HepG2 (cell line): Measurements from ENCODE around the gene EPB41. TPM values are rescaled to one million over a fixed set of nuclear protein-coding genes. Genes with fewer than 3 reads are reported as not detected.

ENCODE experiments used
- ARNT ChIP-seq: fragments of 450-650 bp; IDR thresholded peaks from 2 replicates; pipeline ENCODE4 v1.6.1; 2017
- BRD4 ChIP-seq: sonication (generic); formaldehyde crosslinking; IDR thresholded peaks from 2 replicates; pipeline ENCODE4 v1.4.0; 2020; ENCODE audit warnings: missing genetic modification reagents
- FOSL1 ChIP-seq: sonication (generic); formaldehyde crosslinking; IDR thresholded peaks from 2 replicates; pipeline ENCODE4 v1.9.0; 2021; ENCODE audit warnings: missing genetic modification reagents, borderline replicate concordance
- PCBP1 ChIP-seq: fragments of 200-400 bp; formaldehyde crosslinking; IDR thresholded peaks from 2 replicates; pipeline ENCODE4 v1.6.1; 2017; ENCODE audit warnings: mild to moderate bottlenecking, low read depth, low read length, borderline replicate concordance
- SRSF1 ChIP-seq: fragments of 200-400 bp; formaldehyde crosslinking; optimal IDR thresholded peaks from 2 replicates; pipeline ENCODE3; 2017; ENCODE audit warnings: mild to moderate bottlenecking, low read depth, low read length, moderate library complexity
- ZNF556 ChIP-seq: sonication (generic); formaldehyde crosslinking; IDR thresholded peaks from 2 replicates; pipeline ENCODE4 v1.4.0; 2020; ENCODE audit warnings: mild to moderate bottlenecking, missing genetic modification reagents, borderline replicate concordance
- ZNF777 ChIP-seq: sonication (generic); formaldehyde crosslinking; IDR thresholded peaks from 2 replicates; pipeline ENCODE4 v1.4.0; 2020; ENCODE audit warnings: missing genetic modification reagents
- ZNF878 ChIP-seq: sonication (generic); formaldehyde crosslinking; IDR thresholded peaks from 2 replicates; pipeline ENCODE4 v1.8.1; 2023; ENCODE audit warnings: mild to moderate bottlenecking, missing genetic modification reagents, moderate library complexity
- polyA plus RNA-seq, 8 experiments: library from polyadenylated mRNA; depleted of rRNA in 3 of 8; stranded (reverse) in 7 of 8; unstranded in 1 of 8; fragments of >200 nt; fragmentation: Illumina TruSeq in 4 of 8; extraction: Trizol in 4 of 8; gene quantifications; 2 replicates each; pipeline versions ENCODE4 v1.2.1 to v1.2.3, GENCODE V29; 2011 to 2016; ENCODE audit warnings: low read depth in 4 of 8, missing spikeins in 1 of 8, mixed read lengths in 1 of 8; ENCODE audit not compliant: insufficient read depth in 1 of 8
- total RNA-seq, 5 experiments: library from RNA; depleted of rRNA; stranded (reverse); fragments of >200 nt; fragmentation: Illumina TruSeq; extraction: Trizol; gene quantifications; 2 replicates each; pipeline ENCODE4 v1.2.3, GENCODE V29; 2016; ENCODE audit warnings: low read depth in 1 of 5
- TF ChIP-seq, protein P1 (sequence below): sonication (generic); formaldehyde crosslinking; IDR thresholded peaks from 2 replicates; pipeline ENCODE4 v1.4.0; 2020; ENCODE audit warnings: mild to moderate bottlenecking, missing genetic modification reagents, borderline replicate concordance
- TF ChIP-seq, protein P2 (sequence below): sonication (generic); formaldehyde crosslinking; IDR thresholded peaks from 2 replicates; pipeline ENCODE4 v1.4.0; 2020; ENCODE audit warnings: mild to moderate bottlenecking, low read depth, missing genetic modification reagents
- TF ChIP-seq, protein P3 (sequence below): sonication (generic); formaldehyde crosslinking; conservative IDR thresholded peaks from 2 replicates; pipeline ENCODE4 v1.4.0; 2020; ENCODE audit warnings: missing genetic modification reagents
- TF ChIP-seq, protein P4 (sequence below): sonication (generic); formaldehyde crosslinking; IDR thresholded peaks from 2 replicates; pipeline ENCODE4 v1.8.0; 2022; ENCODE audit warnings: mild to moderate bottlenecking, missing genetic modification reagents, borderline replicate concordance
- TF ChIP-seq, protein P5 (sequence below): sonication (generic); formaldehyde crosslinking; IDR thresholded peaks from 2 replicates; pipeline ENCODE4 v1.4.0; 2020; ENCODE audit warnings: missing genetic modification reagents, mild to moderate bottlenecking, borderline replicate concordance
- TF ChIP-seq, protein P6 (sequence below): sonication (generic); formaldehyde crosslinking; IDR thresholded peaks from 2 replicates; pipeline ENCODE4 v1.4.0; 2020; ENCODE audit warnings: missing genetic modification reagents

Gene EPB41
- total and polyA plus RNA-seq, 2 of the 13 experiments (the other 11 are each of a cell fraction or from before 2014, with no cell fraction given): 34.5 to 46.7 TPM

DNA sequence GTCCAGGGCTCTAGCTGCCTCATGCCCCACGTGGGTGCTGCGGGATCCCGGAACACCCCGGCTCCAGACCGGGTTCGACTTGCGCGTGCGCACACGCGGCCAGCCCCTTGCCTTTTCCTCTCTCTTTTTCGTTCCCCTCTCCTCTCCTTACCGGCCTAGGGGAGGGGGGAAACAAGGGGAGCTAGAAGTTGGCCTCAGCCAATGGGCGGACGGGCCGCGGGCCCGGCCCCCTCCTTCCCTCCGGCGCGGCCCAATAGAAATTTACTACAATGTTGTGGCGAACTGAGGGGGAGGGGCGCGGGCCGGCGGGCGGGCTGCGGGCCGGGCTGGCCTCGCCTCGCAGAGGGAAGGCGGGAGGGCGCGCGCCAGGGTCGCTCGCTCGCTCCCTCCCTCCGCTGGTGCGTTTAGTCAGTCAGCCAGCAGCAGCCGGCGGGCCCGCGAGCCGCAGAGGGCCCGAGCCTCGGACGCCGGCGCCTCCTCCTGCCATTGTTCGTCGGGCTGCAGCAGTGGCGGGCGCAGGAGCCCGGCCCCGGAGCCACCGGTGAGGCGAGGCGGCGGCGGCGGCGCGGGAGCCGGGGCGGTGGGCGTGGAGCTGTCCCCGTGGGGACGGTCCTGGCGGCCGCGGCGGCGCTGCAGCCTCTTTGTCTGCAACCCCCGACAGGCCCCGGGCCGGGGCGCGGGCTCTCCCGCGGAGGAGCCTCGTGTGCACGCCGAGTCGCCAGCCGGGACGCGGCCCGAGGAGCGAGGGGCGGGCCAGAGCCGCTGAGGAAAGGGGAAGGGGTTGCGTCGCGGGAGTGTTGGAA, at the start of gene EPB41 (continued):
- TF ChIP-seq, protein P1, sequence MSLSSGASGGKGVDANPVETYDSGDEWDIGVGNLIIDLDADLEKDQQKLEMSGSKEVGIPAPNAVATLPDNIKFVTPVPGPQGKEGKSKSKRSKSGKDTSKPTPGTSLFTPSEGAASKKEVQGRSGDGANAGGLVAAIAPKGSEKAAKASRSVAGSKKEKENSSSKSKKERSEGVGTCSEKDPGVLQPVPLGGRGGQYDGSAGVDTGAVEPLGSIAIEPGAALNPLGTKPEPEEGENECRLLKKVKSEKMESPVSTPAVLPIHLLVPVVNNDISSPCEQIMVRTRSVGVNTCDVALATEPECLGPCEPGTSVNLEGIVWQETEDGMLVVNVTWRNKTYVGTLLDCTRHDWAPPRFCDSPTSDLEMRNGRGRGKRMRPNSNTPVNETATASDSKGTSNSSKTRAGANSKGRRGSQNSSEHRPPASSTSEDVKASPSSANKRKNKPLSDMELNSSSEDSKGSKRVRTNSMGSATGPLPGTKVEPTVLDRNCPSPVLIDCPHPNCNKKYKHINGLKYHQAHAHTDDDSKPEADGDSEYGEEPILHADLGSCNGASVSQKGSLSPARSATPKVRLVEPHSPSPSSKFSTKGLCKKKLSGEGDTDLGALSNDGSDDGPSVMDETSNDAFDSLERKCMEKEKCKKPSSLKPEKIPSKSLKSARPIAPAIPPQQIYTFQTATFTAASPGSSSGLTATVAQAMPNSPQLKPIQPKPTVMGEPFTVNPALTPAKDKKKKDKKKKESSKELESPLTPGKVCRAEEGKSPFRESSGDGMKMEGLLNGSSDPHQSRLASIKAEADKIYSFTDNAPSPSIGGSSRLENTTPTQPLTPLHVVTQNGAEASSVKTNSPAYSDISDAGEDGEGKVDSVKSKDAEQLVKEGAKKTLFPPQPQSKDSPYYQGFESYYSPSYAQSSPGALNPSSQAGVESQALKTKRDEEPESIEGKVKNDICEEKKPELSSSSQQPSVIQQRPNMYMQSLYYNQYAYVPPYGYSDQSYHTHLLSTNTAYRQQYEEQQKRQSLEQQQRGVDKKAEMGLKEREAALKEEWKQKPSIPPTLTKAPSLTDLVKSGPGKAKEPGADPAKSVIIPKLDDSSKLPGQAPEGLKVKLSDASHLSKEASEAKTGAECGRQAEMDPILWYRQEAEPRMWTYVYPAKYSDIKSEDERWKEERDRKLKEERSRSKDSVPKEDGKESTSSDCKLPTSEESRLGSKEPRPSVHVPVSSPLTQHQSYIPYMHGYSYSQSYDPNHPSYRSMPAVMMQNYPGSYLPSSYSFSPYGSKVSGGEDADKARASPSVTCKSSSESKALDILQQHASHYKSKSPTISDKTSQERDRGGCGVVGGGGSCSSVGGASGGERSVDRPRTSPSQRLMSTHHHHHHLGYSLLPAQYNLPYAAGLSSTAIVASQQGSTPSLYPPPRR (CRISPR knock-in tag): no peak
- TF ChIP-seq ZNF878 (CRISPR knock-in tag) (no peak), PCBP1 (no peak), SRSF1 (peak; percentile 14), FOSL1 (CRISPR knock-in tag) (no peak), ZNF777 (CRISPR knock-in tag) (peak; percentile 91), ZNF556 (CRISPR knock-in tag) (0 out of 2 replicates have a peak, but pooled peaks have one; percentile 9), BRD4 (CRISPR knock-in tag) (no peak), ARNT (no peak)
- TF ChIP-seq, protein P2, sequence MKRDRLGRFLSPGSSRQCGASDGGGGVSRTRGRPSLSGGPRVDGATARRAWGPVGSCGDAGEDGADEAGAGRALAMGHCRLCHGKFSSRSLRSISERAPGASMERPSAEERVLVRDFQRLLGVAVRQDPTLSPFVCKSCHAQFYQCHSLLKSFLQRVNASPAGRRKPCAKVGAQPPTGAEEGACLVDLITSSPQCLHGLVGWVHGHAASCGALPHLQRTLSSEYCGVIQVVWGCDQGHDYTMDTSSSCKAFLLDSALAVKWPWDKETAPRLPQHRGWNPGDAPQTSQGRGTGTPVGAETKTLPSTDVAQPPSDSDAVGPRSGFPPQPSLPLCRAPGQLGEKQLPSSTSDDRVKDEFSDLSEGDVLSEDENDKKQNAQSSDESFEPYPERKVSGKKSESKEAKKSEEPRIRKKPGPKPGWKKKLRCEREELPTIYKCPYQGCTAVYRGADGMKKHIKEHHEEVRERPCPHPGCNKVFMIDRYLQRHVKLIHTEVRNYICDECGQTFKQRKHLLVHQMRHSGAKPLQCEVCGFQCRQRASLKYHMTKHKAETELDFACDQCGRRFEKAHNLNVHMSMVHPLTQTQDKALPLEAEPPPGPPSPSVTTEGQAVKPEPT: no peak
- TF ChIP-seq, protein P3, sequence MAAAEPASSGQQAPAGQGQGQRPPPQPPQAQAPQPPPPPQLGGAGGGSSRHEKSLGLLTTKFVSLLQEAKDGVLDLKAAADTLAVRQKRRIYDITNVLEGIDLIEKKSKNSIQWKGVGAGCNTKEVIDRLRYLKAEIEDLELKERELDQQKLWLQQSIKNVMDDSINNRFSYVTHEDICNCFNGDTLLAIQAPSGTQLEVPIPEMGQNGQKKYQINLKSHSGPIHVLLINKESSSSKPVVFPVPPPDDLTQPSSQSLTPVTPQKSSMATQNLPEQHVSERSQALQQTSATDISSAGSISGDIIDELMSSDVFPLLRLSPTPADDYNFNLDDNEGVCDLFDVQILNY (CRISPR knock-in tag): no peak
- TF ChIP-seq, protein P4, sequence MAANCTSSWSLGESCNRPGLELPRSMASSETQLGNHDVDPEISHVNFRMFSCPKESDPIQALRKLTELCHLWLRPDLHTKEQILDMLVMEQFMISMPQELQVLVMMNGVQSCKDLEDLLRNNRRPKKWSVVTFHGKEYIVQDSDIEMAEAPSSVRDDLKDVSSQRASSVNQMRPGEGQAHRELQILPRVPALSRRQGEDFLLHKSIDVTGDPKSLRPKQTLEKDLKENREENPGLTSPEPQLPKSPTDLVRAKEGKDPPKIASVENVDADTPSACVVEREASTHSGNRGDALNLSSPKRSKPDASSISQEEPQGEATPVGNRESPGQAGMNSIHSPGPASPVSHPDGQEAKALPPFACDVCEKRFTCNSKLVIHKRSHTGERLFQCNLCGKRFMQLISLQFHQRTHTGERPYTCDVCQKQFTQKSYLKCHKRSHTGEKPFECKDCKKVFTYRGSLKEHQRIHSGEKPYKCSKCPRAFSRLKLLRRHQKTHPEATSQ (CRISPR knock-in tag): no peak
- TF ChIP-seq, protein P5, sequence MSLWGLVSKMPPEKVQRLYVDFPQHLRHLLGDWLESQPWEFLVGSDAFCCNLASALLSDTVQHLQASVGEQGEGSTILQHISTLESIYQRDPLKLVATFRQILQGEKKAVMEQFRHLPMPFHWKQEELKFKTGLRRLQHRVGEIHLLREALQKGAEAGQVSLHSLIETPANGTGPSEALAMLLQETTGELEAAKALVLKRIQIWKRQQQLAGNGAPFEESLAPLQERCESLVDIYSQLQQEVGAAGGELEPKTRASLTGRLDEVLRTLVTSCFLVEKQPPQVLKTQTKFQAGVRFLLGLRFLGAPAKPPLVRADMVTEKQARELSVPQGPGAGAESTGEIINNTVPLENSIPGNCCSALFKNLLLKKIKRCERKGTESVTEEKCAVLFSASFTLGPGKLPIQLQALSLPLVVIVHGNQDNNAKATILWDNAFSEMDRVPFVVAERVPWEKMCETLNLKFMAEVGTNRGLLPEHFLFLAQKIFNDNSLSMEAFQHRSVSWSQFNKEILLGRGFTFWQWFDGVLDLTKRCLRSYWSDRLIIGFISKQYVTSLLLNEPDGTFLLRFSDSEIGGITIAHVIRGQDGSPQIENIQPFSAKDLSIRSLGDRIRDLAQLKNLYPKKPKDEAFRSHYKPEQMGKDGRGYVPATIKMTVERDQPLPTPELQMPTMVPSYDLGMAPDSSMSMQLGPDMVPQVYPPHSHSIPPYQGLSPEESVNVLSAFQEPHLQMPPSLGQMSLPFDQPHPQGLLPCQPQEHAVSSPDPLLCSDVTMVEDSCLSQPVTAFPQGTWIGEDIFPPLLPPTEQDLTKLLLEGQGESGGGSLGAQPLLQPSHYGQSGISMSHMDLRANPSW: no peak
- TF ChIP-seq, protein P6, sequence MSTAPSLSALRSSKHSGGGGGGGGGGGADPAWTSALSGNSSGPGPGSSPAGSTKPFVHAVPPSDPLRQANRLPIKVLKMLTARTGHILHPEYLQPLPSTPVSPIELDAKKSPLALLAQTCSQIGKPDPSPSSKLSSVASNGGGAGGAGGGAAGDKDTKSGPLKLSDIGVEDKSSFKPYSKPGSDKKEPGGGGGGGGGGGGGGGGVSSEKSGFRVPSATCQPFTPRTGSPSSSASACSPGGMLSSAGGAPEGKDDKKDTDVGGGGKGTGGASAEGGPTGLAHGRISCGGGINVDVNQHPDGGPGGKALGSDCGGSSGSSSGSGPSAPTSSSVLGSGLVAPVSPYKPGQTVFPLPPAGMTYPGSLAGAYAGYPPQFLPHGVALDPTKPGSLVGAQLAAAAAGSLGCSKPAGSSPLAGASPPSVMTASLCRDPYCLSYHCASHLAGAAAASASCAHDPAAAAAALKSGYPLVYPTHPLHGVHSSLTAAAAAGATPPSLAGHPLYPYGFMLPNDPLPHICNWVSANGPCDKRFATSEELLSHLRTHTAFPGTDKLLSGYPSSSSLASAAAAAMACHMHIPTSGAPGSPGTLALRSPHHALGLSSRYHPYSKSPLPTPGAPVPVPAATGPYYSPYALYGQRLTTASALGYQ (CRISPR knock-in tag): no peak
